Measurements from ENCODE around the gene TCF4.

The TCF4 gene

GRCh38 chr18:55384551-55385275 is 203.3 kb downstream of the TCF4 start:
- no peak for DNase-seq (ENCODE audit: low read depth)

- no peak for DNase-seq (ENCODE audit: low read depth)
Measured at GRCh38 chr18:55384115-55384514, 203.9 kb downstream of the TCF4 start.

GRCh38 chr18:55382277-55382805 is 205.7 kb downstream of the TCF4 start:
- DNase-seq (ENCODE audit: low read depth): no peak

GRCh38 chr18:55381277-55381676 is 206.7 kb downstream of the TCF4 start:
- no peak for DNase-seq (ENCODE audit: low read depth)

GRCh38 chr18:55380589-55380988 is 207.4 kb downstream of the TCF4 start:
- no peak for DNase-seq (ENCODE audit: low read depth)

GRCh38 chr18:55376387-55376786 is 211.6 kb downstream of the TCF4 start:
- no peak for DNase-seq (ENCODE audit: low read depth)

- no peak for DNase-seq (ENCODE audit: low read depth)
Measured at GRCh38 chr18:55375930-55376329, 212.1 kb downstream of the TCF4 start.

GRCh38 chr18:55374741-55375140 is 213.3 kb downstream of the TCF4 start:
- DNase-seq (ENCODE audit: low read depth): no peak

GRCh38 chr18:55372209-55372608 is 215.8 kb downstream of the TCF4 start:
- no peak for DNase-seq (ENCODE audit: low read depth)

- DNase-seq (ENCODE audit: low read depth): no peak
Measured at GRCh38 chr18:55370936-55371335, 217.1 kb downstream of the TCF4 start.

- DNase-seq (ENCODE audit: low read depth): no peak
Measured at GRCh38 chr18:55369346-55369745, 218.6 kb downstream of the TCF4 start.

GRCh38 chr18:55365342-55365741 is 222.7 kb downstream of the TCF4 start:
- DNase-seq (ENCODE audit: low read depth): no peak

- DNase-seq (ENCODE audit: low read depth): no peak
Measured at GRCh38 chr18:55362303-55362702, 225.7 kb downstream of the TCF4 start.

- no peak for DNase-seq (ENCODE audit: low read depth)
Measured at GRCh38 chr18:55361492-55362250, 226.3 kb downstream of the TCF4 start.

- no peak for DNase-seq (ENCODE audit: low read depth)
Measured at GRCh38 chr18:55360061-55360460, 227.9 kb downstream of the TCF4 start.

GRCh38 chr18:55356815-55357214 is 231.2 kb downstream of the TCF4 start:
- no peak for DNase-seq (ENCODE audit: low read depth)

GRCh38 chr18:55355223-55355622 is 232.8 kb downstream of the TCF4 start:
- DNase-seq (ENCODE audit: low read depth): no peak

GRCh38 chr18:55354795-55355194 is 233.2 kb downstream of the TCF4 start:
- DNase-seq (ENCODE audit: low read depth): no peak

- no peak for DNase-seq (ENCODE audit: low read depth)
Measured at GRCh38 chr18:55353806-55354205, 234.2 kb downstream of the TCF4 start.

- no peak for DNase-seq (ENCODE audit: low read depth)
Measured at GRCh38 chr18:55353391-55353790, 234.6 kb downstream of the TCF4 start.

- DNase-seq (ENCODE audit: low read depth): no peak
Measured at GRCh38 chr18:55351980-55352714, 235.8 kb downstream of the TCF4 start.

- no peak for DNase-seq (ENCODE audit: low read depth)
Measured at GRCh38 chr18:55351241-55351691, 236.7 kb downstream of the TCF4 start.

GRCh38 chr18:55349685-55350084 is 238.3 kb downstream of the TCF4 start:
- DNase-seq (ENCODE audit: low read depth): no peak
